Calu3 (cell line): Measurements from ENCODE around the gene TENT4B. TPM values are rescaled to one million over a fixed set of nuclear protein-coding genes. Genes with fewer than 3 reads are reported as not detected.

Experiments used
- BruUV-seq: library from RNA; stranded (reverse); fragments of 400-500 nt; replicated peaks from 2 replicates; lab custom pipeline; 2021; lab: Mats Ljungman, UMichigan
- CTCF ChIA-PET: fragments of 300-600 bp; sonication (Branson Sonifier 250); formaldehyde crosslinking; loops from one replicate; lab custom pipeline; 2022; ENCODE audit warnings: antibody characterized with exemption; lab: Charles Lee
- DNase-seq: peaks from one replicate; pipeline ENCODE4 v3.0.0; 2022
- H3K27ac Mint-ChIP-seq: one replicate; pipeline ENCODE4 v1.8.0; 2022; ENCODE audit warnings: mixed read lengths; ENCODE audit not compliant: unreplicated experiment
- H3K27me3 Mint-ChIP-seq: one replicate; pipeline ENCODE4 v1.8.0; 2022; ENCODE audit warnings: mixed read lengths; ENCODE audit not compliant: unreplicated experiment
- H3K36me3 Mint-ChIP-seq: one replicate; pipeline ENCODE4 v1.8.0; 2022; ENCODE audit warnings: mild to moderate bottlenecking, moderate library complexity, mixed read lengths; ENCODE audit not compliant: insufficient read depth, unreplicated experiment
- H3K4me1 Mint-ChIP-seq: one replicate; pipeline ENCODE4 v1.8.0; 2022; ENCODE audit warnings: mild to moderate bottlenecking, low read depth, mixed read lengths; ENCODE audit not compliant: unreplicated experiment
- H3K4me3 Mint-ChIP-seq: one replicate; pipeline ENCODE4 v1.8.0; 2022; ENCODE audit warnings: mild to moderate bottlenecking, low read depth, moderate library complexity, mixed read lengths; ENCODE audit not compliant: unreplicated experiment
- H3K9me3 Mint-ChIP-seq: one replicate; pipeline ENCODE4 v1.8.0; 2022; ENCODE audit warnings: low read depth, mixed read lengths; ENCODE audit not compliant: unreplicated experiment
- intact Hi-C: fragments of 100-400 bp; cut with micrococcal nuclease; formaldehyde crosslinking; loops from one replicate; pipeline ENCODE4 v1.10.0; 2022; ENCODE audit not compliant: unreplicated experiment
- total RNA-seq: library from RNA; stranded (reverse); gene quantifications from 2 replicates; pipeline ENCODE4 v1.2.3, GENCODE V29; 2022
- TF ChIP-seq, protein P1 (sequence below): fragments of 200-600 bp; IDR thresholded peaks from one replicate; pipeline ENCODE4 v1.8.0; 2022; ENCODE audit warnings: antibody characterized with exemption; ENCODE audit not compliant: unreplicated experiment

The TENT4B gene
- total RNA-seq, 1 experiment from 2014 or later, result 21.7 TPM

DNA sequence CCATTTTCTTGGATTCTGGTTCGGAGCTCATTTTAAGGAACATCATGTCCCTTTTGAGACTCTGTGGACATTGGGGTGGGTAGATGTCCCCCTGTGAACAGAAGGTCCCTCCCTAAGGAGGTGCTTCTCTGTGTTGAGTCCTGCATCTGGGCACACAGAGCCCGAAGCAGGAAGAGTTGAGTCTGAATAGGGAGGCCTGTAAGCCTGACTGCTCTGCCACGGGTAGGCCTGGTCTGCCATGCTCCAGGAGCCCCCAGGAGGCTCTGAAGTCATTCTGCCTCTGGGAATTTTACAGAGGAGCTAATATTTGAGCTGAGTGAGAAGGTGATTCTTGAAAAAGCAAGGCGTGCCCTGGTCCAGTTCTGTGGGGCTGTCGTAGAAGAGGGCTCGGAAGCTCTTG lies 50.6 kb downstream of the TENT4B start:
- H3K4me3 Mint-ChIP-seq, result peak overlapping the region; percentile 18
- H3K27me3 Mint-ChIP-seq, result no peaks in the 10 kb centered on the region
- peak overlapping the region; percentile 91 for H3K27ac Mint-ChIP-seq
- H3K4me1 Mint-ChIP-seq, result peaks cover 49% of the 10 kb centered on the region
- no TSS peak for BruUV-seq
- intact Hi-C loops, result loop anchor here (2.0 to 5.0 kb wide), 2 partner anchors 15 to 46 kb away; no protein-coding TSS in a partner anchor
- TF ChIP-seq, protein P1, sequence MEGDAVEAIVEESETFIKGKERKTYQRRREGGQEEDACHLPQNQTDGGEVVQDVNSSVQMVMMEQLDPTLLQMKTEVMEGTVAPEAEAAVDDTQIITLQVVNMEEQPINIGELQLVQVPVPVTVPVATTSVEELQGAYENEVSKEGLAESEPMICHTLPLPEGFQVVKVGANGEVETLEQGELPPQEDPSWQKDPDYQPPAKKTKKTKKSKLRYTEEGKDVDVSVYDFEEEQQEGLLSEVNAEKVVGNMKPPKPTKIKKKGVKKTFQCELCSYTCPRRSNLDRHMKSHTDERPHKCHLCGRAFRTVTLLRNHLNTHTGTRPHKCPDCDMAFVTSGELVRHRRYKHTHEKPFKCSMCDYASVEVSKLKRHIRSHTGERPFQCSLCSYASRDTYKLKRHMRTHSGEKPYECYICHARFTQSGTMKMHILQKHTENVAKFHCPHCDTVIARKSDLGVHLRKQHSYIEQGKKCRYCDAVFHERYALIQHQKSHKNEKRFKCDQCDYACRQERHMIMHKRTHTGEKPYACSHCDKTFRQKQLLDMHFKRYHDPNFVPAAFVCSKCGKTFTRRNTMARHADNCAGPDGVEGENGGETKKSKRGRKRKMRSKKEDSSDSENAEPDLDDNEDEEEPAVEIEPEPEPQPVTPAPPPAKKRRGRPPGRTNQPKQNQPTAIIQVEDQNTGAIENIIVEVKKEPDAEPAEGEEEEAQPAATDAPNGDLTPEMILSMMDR, result no peak
- H3K36me3 Mint-ChIP-seq, result no peaks in the 10 kb centered on the region
- DNase-seq, result no peak
- no peaks in the 10 kb centered on the region for H3K9me3 Mint-ChIP-seq
- CTCF ChIA-PET, result interaction anchor here (1.1 kb wide), 1 partner anchor 177 kb away, joined by 3 read pairs; no protein-coding TSS in a partner anchor

DNA sequence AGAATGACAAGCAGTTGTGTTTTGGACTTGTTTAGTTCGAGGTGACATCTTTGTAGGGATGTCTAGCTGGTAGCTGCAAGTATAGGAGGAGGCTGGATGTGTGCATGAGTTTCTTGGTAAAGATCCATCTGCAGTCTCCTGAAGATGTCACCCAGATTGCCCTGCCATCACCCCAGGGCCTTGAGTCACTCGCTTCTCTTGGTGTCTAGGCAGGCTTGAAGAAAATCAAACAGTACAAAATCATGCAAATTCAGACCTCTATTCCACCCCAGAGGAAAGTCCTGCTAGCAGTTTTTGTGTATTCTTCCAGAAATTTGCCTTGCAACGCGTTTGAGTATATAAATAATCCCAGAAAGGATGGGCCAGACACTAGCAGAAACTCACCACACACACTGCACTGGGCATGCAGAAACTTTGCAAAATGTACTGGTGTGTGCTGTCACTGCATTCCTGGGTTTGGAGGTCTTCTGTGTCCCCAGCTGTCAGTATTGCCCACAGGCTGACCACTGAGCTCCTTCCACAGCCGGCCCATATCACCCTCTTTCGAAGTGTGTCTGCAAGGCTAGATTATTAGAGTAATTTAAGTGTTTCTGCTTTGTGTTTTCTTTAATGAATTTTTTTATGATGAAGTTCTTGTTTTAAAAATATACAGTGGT lies 51.5 kb downstream of the TENT4B start:
- DNase-seq, result no peak
- Mint-ChIP-seq H3K9me3 (no peaks in the 10 kb centered on the region), H3K4me3 (no peak overlapping the region), H3K27me3 (no peaks in the 10 kb centered on the region), H3K27ac (peak overlapping the region; percentile 91), H3K4me1 (peaks cover 46% of the 10 kb centered on the region), H3K36me3 (no peaks in the 10 kb centered on the region)
- BruUV-seq, result no TSS peak
- intact Hi-C loops, result loop anchor here (5.0 kb wide), 1 partner anchor 47 kb away; no protein-coding TSS in a partner anchor
- CTCF ChIA-PET, result no interaction called here
- TF ChIP-seq, protein P1, result no peak

- Mint-ChIP-seq H3K4me3 (no peak overlapping the region), H3K27ac (no peak overlapping the region), H3K27me3 (no peaks in the 10 kb centered on the region), H3K9me3 (no peaks in the 10 kb centered on the region), H3K36me3 (no peaks in the 10 kb centered on the region), H3K4me1 (peaks cover 49% of the 10 kb centered on the region)
- DNase-seq, result no peak
- CTCF ChIA-PET, result interaction anchor here (1.7 kb wide), 1 partner anchor 183 kb away, joined by 5 read pairs; the partner anchor contains the start of gene CNEP1R1
- no TSS peak for BruUV-seq
- TF ChIP-seq, protein P1, result no peak
- intact Hi-C loops, result no loop called here
These were observed 54.5 kb downstream of the TENT4B start for GRCh38 chr16:50207652-50208051.

GRCh38 chr16:50208460-50208931 lies 55.4 kb downstream of the TENT4B start:
- TF ChIP-seq, protein P1, result no peak
- Mint-ChIP-seq H3K4me1 (peaks cover 41% of the 10 kb centered on the region), H3K9me3 (no peaks in the 10 kb centered on the region), H3K36me3 (no peaks in the 10 kb centered on the region), H3K27ac (no peak overlapping the region), H3K27me3 (no peaks in the 10 kb centered on the region), H3K4me3 (no peak overlapping the region)
- CTCF ChIA-PET, result interaction anchor here (1.7 kb wide), 1 partner anchor 184 kb away, joined by 5 read pairs; the partner anchor contains the start of gene CNEP1R1
- BruUV-seq, result no TSS peak
- DNase-seq, result no peak
- intact Hi-C loops, result no loop called here
